Brain microvascular endothelial cell (primary cell): ENCODE results near the gene ANAPC16.
"Not testable (repeated sequence)": the region's sequence is repeated elsewhere in the genome, so short reads cannot be mapped to it uniquely, and the experiment has no call there.

Source experiments
- DNase-seq: peaks from one replicate; pipeline ENCODE4 v3.0.0-alpha.2; 2020
- H3K27ac ChIP-seq: fragments of 250-450 bp; sonication (Bioruptor Pico); 2 replicates; pipeline ENCODE4 v1.5.1; 2020; ENCODE audit warnings: mild to moderate bottlenecking, moderate library complexity
- H3K27me3 ChIP-seq: fragments of 250-450 bp; sonication (Bioruptor Pico); replicated peaks from 2 replicates; pipeline ENCODE4 v1.5.1; 2020; ENCODE audit warnings: mild to moderate bottlenecking
- H3K36me3 ChIP-seq: fragments of 250-450 bp; sonication (Bioruptor Pico); replicated peaks from 2 replicates; pipeline ENCODE4 v1.5.1; 2020; ENCODE audit warnings: mild to moderate bottlenecking
- H3K4me3 ChIP-seq: 2 replicates; pipeline ENCODE4 v1.5.1; 2011; ENCODE audit warnings: low read depth, mild to moderate bottlenecking, control low read depth, low read length, moderate library complexity
- in situ Hi-C: cut with HindIII; loops from 2 replicates; pipeline ENCODE4 v1.10.0; 2017; ENCODE audit warnings: low sequenced_read_pairs, low pct_ligation_motif_present
- TF ChIP-seq, protein P1 (sequence below): IDR thresholded peaks from 2 replicates; pipeline ENCODE4 v1.5.1; 2011; ENCODE audit warnings: low read depth, mild to moderate bottlenecking, moderate library complexity, low read length, control low read depth, inconsistent platforms; ENCODE audit errors: missing control alignments

The ANAPC16 gene

GRCh38 chr10:72204296-72204695 lies 11.5 kb upstream of the ANAPC16 start:
- DNase-seq, result peak; percentile 13
- in situ Hi-C loops, result no loop called here
- Histone ChIP-seq H3K27ac (no peak overlapping the region), H3K4me3 (no peak overlapping the region), H3K36me3 (peaks cover 6% of the 10 kb centered on the region), H3K27me3 (no peaks in the 10 kb centered on the region)
- TF ChIP-seq, protein P1, sequence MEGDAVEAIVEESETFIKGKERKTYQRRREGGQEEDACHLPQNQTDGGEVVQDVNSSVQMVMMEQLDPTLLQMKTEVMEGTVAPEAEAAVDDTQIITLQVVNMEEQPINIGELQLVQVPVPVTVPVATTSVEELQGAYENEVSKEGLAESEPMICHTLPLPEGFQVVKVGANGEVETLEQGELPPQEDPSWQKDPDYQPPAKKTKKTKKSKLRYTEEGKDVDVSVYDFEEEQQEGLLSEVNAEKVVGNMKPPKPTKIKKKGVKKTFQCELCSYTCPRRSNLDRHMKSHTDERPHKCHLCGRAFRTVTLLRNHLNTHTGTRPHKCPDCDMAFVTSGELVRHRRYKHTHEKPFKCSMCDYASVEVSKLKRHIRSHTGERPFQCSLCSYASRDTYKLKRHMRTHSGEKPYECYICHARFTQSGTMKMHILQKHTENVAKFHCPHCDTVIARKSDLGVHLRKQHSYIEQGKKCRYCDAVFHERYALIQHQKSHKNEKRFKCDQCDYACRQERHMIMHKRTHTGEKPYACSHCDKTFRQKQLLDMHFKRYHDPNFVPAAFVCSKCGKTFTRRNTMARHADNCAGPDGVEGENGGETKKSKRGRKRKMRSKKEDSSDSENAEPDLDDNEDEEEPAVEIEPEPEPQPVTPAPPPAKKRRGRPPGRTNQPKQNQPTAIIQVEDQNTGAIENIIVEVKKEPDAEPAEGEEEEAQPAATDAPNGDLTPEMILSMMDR, result no peak

DNA sequence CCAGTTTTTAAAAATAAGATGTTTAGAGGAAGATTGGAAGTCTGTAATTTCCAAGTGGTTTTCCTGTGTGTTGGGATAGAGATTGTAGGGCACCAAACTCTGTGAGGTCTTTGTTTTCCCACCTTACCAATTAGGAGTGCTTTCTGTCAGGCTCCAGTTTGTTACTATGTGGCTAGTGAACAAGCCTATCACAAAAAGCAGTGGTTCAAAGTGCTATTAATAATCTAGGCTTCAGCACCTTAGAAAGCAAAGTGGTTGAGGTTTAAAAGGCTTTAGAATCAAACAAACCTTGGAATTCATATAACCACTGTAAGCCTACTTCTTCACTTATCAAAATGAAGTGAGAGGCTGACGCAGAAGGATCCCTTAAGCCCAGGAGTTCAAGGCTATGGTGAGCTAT lies 11.1 kb upstream of the ANAPC16 start:
- no peaks in the 10 kb centered on the region for H3K27me3 ChIP-seq
- H3K27ac ChIP-seq, result no peak overlapping the region
- H3K36me3 ChIP-seq, result peaks cover 6% of the 10 kb centered on the region
- in situ Hi-C loops, result no loop called here
- TF ChIP-seq, protein P1, result no peak
- DNase-seq, result no peak
- H3K4me3 ChIP-seq, result no peak overlapping the region

DNA sequence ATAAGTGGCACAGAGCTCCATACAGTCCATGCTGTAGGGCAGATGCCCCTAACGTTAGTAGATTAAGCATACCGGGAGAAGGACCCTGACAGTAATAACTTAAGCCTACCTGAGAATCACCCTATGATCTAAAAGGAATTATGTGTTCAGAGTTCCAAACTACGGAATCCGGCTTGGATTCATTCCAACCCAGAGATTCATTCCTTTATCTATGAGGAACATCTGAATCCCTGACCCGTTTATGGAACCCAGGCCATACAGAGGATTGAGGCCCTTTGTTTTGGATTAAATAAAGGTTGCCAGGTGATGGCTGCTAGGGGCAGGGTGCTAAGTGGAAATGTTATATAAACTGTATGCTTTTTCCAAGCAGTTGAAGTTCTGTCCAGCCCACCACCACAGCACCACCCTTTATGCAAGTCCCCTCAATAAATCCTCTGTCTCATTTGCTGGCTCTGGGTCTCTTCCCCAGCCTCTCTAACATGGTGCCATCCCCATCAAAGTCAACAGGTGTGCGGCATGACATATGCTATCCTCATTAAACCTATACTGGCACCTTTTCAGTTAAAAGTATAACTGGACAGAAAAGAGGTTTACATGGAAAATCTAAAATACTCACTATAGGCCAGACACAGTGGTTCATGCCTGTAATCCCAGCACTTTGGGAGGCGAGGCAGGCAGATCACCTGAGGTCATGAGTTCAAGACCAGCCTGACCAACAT lies 9.1 kb upstream of the ANAPC16 start:
- DNase-seq, result no peak
- H3K4me3 ChIP-seq, result no peak overlapping the region
- H3K27me3 ChIP-seq, result no peaks in the 10 kb centered on the region
- in situ Hi-C loops, result no loop called here
- peaks cover 3% of the 10 kb centered on the region for H3K36me3 ChIP-seq
- TF ChIP-seq, protein P1, result no peak
- H3K27ac ChIP-seq, result no peak overlapping the region

DNA sequence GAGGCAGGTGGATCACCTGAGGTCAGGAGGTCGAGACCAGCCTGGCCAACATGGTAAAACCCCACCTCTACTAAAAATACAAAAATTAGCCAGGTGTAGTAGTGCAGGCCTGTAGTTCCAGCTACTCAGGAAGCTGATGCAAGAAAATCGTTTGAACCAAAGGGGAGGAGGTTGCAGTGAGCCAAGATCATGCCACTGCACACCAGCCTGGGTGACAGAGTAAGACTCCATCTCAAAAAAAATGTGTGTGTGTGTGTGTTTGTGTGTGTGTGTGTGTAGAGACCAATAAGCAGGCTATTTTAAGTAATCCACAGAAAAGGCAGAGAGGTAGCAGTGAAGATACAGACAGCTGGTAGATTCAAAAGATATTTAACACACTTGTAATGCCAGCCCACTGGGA lies 7.3 kb upstream of the ANAPC16 start:
- H3K36me3 ChIP-seq, DNase-seq, H3K27me3 ChIP-seq, H3K27ac ChIP-seq, H3K4me3 ChIP-seq, in situ Hi-C loops: not testable (repeated sequence)

GRCh38 chr10:72211381-72211780 lies 4.4 kb upstream of the ANAPC16 start:
- DNase-seq, H3K4me3 ChIP-seq, H3K36me3 ChIP-seq, H3K27me3 ChIP-seq, H3K27ac ChIP-seq, in situ Hi-C loops: not testable (repeated sequence)

DNA sequence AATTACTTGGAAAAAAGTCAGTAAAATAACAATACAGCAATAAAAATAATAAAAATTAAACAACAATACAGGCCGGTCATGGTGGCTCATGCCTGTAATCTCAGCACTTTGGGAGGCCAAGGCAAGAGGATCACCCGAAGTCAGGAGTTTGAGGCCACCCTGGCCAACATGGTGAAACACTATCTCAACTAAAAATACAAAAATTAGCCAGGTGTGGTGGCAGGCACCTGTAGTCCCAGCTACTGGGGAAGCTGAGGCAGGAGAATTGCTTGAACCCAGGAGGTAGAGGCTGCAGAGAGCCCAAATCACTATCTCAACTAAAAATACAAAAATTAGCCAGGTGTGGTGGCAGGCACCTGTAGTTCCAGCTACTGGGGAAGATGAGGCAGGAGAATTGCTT lies 4.0 kb upstream of the ANAPC16 start:
- DNase-seq, in situ Hi-C loops, H3K27ac ChIP-seq, H3K4me3 ChIP-seq, H3K36me3 ChIP-seq, H3K27me3 ChIP-seq: not testable (repeated sequence)

GRCh38 chr10:72218325-72218724 lies 2.5 kb downstream of the ANAPC16 start:
- Histone ChIP-seq H3K4me3 (no peak overlapping the region), H3K27me3 (no peaks in the 10 kb centered on the region), H3K36me3 (peaks cover 2% of the 10 kb centered on the region), H3K27ac (no peak overlapping the region)
- TF ChIP-seq, protein P1, result no peak
- no peak for DNase-seq
- in situ Hi-C loops, result no loop called here
